ENCODE data around the gene TDRD12. TPM values are rescaled to one million over a fixed set of nuclear protein-coding genes. Genes with fewer than 3 reads are reported as not detected.

The TDRD12 gene, protein sequence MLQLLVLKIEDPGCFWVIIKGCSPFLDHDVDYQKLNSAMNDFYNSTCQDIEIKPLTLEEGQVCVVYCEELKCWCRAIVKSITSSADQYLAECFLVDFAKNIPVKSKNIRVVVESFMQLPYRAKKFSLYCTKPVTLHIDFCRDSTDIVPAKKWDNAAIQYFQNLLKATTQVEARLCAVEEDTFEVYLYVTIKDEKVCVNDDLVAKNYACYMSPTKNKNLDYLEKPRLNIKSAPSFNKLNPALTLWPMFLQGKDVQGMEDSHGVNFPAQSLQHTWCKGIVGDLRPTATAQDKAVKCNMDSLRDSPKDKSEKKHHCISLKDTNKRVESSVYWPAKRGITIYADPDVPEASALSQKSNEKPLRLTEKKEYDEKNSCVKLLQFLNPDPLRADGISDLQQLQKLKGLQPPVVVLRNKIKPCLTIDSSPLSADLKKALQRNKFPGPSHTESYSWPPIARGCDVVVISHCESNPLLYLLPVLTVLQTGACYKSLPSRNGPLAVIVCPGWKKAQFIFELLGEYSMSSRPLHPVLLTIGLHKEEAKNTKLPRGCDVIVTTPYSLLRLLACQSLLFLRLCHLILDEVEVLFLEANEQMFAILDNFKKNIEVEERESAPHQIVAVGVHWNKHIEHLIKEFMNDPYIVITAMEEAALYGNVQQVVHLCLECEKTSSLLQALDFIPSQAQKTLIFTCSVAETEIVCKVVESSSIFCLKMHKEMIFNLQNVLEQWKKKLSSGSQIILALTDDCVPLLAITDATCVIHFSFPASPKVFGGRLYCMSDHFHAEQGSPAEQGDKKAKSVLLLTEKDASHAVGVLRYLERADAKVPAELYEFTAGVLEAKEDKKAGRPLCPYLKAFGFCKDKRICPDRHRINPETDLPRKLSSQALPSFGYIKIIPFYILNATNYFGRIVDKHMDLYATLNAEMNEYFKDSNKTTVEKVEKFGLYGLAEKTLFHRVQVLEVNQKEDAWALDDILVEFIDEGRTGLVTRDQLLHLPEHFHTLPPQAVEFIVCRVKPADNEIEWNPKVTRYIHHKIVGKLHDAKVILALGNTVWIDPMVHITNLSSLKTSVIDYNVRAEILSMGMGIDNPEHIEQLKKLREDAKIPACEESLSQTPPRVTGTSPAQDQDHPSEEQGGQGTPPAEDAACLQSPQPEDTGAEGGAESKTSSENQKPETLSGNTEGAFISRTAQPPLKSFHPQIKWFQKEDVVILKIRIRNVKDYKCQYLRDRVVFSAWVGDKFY (N-terminal part only)
- total RNA-seq = 0.25 and 0.40 TPM in 2 replicates

DNA sequence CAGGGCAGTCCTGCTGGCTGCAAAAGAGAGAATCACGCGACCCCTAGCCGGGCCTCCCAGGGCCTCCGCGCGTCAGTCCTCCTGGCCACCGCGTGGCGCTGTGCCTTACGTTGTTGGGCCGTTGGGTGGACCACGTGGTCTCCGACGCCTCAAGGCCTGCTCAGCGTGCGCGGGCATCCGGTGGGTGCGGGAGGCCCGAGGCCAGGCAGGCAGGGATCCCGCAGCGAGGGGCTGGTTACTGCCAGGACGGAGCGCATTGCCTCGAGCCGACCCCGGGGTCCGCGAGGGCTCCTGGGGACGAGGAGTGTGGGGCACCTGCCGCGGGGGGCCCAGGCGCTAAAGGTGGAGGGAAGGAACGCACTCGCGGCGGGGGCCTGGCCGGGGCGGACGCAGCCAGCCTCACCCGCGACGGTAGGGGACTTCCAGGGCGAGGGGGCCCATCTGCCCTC is at the start of gene TDRD12:
Gene TDRD12, plus strand, starts transcription at position 157 of the 449 bp plus-strand sequence. CDS start 306 bp downstream, outside the sequence.

DNA sequence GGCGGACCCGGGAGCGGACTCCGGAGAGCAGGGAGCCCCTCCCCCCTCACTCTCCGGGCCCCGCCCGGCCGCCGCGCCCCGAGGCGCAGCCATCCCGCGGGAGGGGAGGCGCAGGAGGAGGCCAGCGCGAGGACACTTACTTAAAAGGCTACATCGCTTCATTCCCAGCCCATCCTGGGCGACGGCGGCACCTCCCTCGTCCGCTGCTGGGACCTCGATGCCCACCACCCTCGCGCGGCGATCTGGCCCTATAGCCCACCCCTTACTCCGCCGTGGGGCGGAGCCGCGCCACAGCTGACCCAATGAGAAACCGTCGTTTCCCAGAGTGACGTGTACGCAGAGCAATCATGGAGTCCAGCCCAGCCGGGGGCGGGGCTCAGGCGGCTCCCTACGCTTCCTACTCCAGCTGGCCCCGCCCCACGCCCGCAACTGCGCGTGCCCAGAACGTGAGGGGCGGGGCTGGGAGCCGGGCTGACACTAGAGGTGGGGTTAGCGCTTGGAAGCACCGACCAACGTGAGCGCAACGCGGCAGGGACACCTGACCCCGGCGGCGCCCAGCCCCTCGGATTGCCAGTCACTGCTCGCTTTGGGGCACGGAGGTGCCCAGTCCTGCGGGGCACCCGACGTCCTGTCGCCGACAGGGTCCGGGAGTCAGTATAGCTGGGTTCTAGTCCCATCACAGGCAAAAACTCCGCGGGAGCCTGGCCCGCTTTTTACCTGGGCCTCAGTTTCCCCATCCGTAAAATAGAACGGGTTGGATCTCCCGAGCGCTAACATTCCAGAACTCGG is 44.4 kb upstream of the TDRD12 start, which contains the start of gene ANKRD27:
Gene ANKRD27, minus strand, starts transcription at position 250 of the 789 bp plus-strand sequence. CDS start 16,165 bp downstream, outside the sequence.

DNA sequence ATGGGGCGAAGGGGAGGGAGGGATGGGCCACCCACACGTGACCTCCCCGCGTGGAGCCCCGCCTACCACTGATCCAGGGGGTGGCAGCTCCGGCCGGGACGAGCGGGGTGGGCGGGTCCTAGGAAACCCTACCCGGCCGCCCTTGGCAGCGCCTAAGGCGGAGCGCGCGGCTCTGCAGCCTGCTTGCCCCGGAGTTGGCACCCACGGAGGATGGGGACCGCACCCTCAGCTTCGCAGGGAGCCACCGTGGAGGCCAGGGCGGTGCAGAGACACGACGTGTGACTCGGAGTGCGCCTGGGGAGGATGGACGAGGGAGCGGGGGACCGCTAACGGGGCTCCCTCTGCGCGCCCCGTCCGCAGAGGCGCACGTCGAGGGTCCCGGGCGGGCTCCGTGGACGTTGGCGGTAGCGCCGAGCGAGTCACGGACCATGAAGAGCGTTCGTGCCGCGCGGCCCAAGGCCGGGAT is 43.8 kb upstream of the TDRD12 start, which contains the start of gene RGS9BP:
Gene RGS9BP, plus strand, starts transcription at position 129 of the 466 bp plus-strand sequence. CDS start 416 bp downstream, outside the sequence.

DNA sequence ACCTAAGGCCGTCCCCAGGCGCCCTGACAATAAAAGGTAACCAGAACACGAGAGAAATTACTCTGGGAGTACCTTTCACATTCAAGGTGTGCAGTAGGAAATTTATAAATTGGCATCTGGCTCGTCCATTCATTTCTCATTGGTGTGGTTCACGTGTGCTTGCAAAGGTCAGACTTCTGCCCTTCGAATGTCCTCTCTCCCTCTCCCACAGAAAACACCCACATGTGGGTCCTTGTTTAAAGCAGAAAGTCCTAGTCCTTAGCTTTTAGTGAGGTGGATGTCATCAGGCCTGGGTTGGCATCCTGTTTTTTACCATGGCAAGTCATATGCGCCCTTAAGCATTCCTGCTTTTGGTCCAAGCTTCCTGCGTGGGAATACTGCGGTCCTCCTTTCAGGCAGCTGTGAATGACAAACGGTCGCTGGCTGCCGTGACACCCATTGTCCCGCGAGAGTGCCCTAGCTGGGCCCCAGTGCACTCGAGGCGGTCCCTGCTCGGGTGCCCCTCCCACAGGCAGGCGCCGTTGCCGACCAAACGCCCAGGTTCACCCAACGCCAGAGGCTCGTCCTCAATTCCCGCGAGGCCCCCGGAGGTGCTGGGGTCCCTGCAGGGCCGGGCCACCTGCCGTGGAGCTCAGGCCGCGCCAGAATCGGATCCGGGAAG is 28.1 kb upstream of the TDRD12 start, which contains the start of gene NUDT19:
Gene NUDT19, plus strand, starts transcription at position 531 of the 661 bp plus-strand sequence. CDS start 140 bp downstream, outside the sequence.

DNA sequence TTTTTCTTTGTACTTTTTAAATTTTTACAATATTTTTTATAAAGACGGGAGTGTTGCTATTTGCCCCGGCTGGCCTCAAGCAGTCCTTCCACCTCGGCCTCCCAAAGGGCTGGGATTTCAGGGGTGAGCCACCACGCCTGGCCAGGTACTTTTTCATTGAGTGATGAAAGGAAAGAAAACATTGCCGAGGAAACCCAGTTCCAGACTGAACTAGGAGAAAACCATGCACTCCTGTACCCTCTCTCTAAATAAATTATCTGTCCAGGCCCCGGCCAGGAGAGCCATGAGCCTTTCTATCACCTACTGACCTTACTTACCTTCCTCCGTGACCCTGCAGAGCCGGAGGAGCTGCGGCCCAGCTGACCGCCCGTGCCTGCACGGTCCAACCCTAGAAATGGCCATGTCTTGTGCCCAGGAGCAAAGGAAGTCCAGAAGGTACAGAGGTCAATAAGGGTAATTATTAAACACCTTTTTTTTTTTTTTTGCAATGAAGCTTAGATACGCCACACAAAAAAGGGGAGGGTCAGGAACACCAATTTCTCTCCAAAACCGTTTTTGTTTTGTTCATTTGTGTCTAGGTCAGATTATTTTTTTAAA is 149.9 kb downstream of the TDRD12 start, which contains the start of gene SLC7A9:
Gene SLC7A9, minus strand, starts transcription at position 399 of the 597 bp plus-strand sequence. CDS start 1,233 bp downstream, outside the sequence.

Other genes with a start within 250 kb of the TDRD12 start
- gene PDCD5, start 138.6 kb upstream of the TDRD12 start, total RNA-seq = 117 and 129 TPM in 2 replicates
- 32.0 and 34.7 TPM in 2 replicates for gene ANKRD27, start 44.6 kb upstream of the TDRD12 start, total RNA-seq
- gene RGS9BP, start 43.9 kb upstream of the TDRD12 start, total RNA-seq = 0.26 and 0.31 TPM in 2 replicates
- gene NUDT19, start 27.9 kb upstream of the TDRD12 start, total RNA-seq = 5.6 and 8.3 TPM in 2 replicates
- gene SLC7A9, start 150.0 kb downstream of the TDRD12 start, total RNA-seq = 0.12 TPM in 1 of 2 replicates, not detected in the other